GM19351 (cell line): Measurements from ENCODE around the gene DAO.

Source experiments
- ATAC-seq: cut with Tn5 transposase; IDR thresholded peaks from one replicate; pipeline ENCODE4 v1.9.1; 2021; ENCODE audit warnings: mild to moderate bottlenecking, moderate library complexity; ENCODE audit not compliant: unreplicated experiment

DAO gene

GRCh38 chr12:108918206-108918605 is 38.3 kb downstream of the DAO start:
- ATAC-seq = no peak

GRCh38 chr12:108918960-108919642 is 39.2 kb downstream of the DAO start:
- no peak for ATAC-seq

- ATAC-seq = no peak
These were observed 42.1 kb downstream of the DAO start for GRCh38 chr12:108921946-108922345.

- no peak for ATAC-seq
These were observed 43.0 kb downstream of the DAO start for GRCh38 chr12:108922918-108923317.

- no peak for ATAC-seq
These were observed 48.8 kb downstream of the DAO start for GRCh38 chr12:108928695-108929094.

- ATAC-seq = peak; percentile 53
These were observed 50.3 kb downstream of the DAO start for GRCh38 chr12:108930155-108930554.

- ATAC-seq = no peak
These were observed 50.9 kb downstream of the DAO start for GRCh38 chr12:108930756-108931155.

- ATAC-seq = no peak
These were observed 54.1 kb downstream of the DAO start for GRCh38 chr12:108933949-108934348.

- no peak for ATAC-seq
These were observed 55.4 kb downstream of the DAO start for GRCh38 chr12:108935159-108935763.

- ATAC-seq = no peak
These were observed 58.5 kb downstream of the DAO start for GRCh38 chr12:108938247-108938924.

GRCh38 chr12:108939594-108939993 is 59.7 kb downstream of the DAO start:
- peak; percentile 75 for ATAC-seq

- ATAC-seq = no peak
These were observed 60.2 kb downstream of the DAO start for GRCh38 chr12:108940138-108940537.

- ATAC-seq = no peak
These were observed 67.2 kb downstream of the DAO start for GRCh38 chr12:108947097-108947496.

- ATAC-seq = no peak
These were observed 68.5 kb downstream of the DAO start for GRCh38 chr12:108948367-108948766.

GRCh38 chr12:108949976-108950375 is 70.1 kb downstream of the DAO start:
- no peak for ATAC-seq
